Measurements from ENCODE around the gene USP46.
A peak's percentile ranks its signal among the peaks of the same experiment; 100 is the strongest.

Gene USP46

GRCh38 chr4:52633846-52634245 is 25.3 kb downstream of the USP46 start:
- H3K27me3 ChIP-seq (ENCODE audit: insufficient read depth, low read length): no peaks in the 10 kb centered on the region
- no peak overlapping the region for H4K91ac ChIP-seq (ENCODE audit: low read depth, low read length)
- no peak overlapping the region for H2AK5ac ChIP-seq (ENCODE audit: low read length)
- no peak overlapping the region for H3K9ac ChIP-seq (ENCODE audit: low read length)
- peaks cover 0 to 4% of the 10 kb centered on the region in 2 experiments for H3K36me3 ChIP-seq (ENCODE audit: control insufficient read depth in 1 of 2, insufficient read depth in 2 of 2, low read length in 2 of 2)
- no peak overlapping the region for H3K18ac ChIP-seq (ENCODE audit: low read length)
- H4K8ac ChIP-seq (ENCODE audit: low read depth, low read length): no peak overlapping the region
- no peaks in the 10 kb centered on the region for H3K9me3 ChIP-seq (ENCODE audit: insufficient read depth, low read depth, low read length)
- no peak overlapping the region for H4K12ac ChIP-seq (ENCODE audit: low read depth, low read length)
- no peak overlapping the region for H2BK5ac ChIP-seq (ENCODE audit: low read depth, low read length, poor library complexity)
- no peak overlapping the region for H3K23ac ChIP-seq (ENCODE audit: low read length)
- WGBS (ENCODE audit: extremely low coverage, insufficient coverage, insufficient read length): no CpG with 5 or more reads among the region's 6 CpGs
- H3K27ac ChIP-seq (ENCODE audit: low read depth, low read length): no peak overlapping the region
- no peak overlapping the region for H2BK12ac ChIP-seq (ENCODE audit: low read length)
- DNase-seq: no peak
- no peak overlapping the region for H3K4ac ChIP-seq (ENCODE audit: low read depth, low read length)
- H3K4me2 ChIP-seq (ENCODE audit: low read length): no peak overlapping the region
- peaks cover 3% of the 10 kb centered on the region for H3K79me2 ChIP-seq (ENCODE audit: control insufficient read depth, insufficient read depth, low read length, poor library complexity)
- H3K79me1 ChIP-seq (ENCODE audit: low read length): no peaks in the 10 kb centered on the region
- H3K4me1 ChIP-seq (ENCODE audit: control insufficient read depth in 1 of 2, insufficient read depth in 2 of 2, low read length in 2 of 2): peaks cover 0 to 2% of the 10 kb centered on the region in 2 experiments
- no peak overlapping the region for H3K4me3 ChIP-seq (ENCODE audit: low read depth, low read length)
- no peak overlapping the region for H2BK120ac ChIP-seq (ENCODE audit: insufficient read depth, low read length, poor library complexity)
- H3K14ac ChIP-seq (ENCODE audit: low read length): no peak overlapping the region
- H2AFZ ChIP-seq (ENCODE audit: insufficient read depth, low read length, poor library complexity): no peak overlapping the region

- no CpG with 5 or more reads among the region's 2 CpGs for WGBS (ENCODE audit: extremely low coverage, insufficient coverage, insufficient read length)
- no peaks in the 10 kb centered on the region for H3K9me3 ChIP-seq (ENCODE audit: insufficient read depth, low read depth, low read length)
- H4K8ac ChIP-seq (ENCODE audit: low read depth, low read length): no peak overlapping the region
- H4K12ac ChIP-seq (ENCODE audit: low read depth, low read length): no peak overlapping the region
- no peak overlapping the region for H3K18ac ChIP-seq (ENCODE audit: low read length)
- H2AK5ac ChIP-seq (ENCODE audit: low read length): no peak overlapping the region
- no peaks in the 10 kb centered on the region for H3K79me2 ChIP-seq (ENCODE audit: control insufficient read depth, insufficient read depth, low read length, poor library complexity)
- no peak for DNase-seq
- no peaks in the 10 kb centered on the region for H3K27me3 ChIP-seq (ENCODE audit: insufficient read depth, low read length)
- no peak overlapping the region for H3K4me2 ChIP-seq (ENCODE audit: low read length)
- no peak overlapping the region for H2AFZ ChIP-seq (ENCODE audit: insufficient read depth, low read length, poor library complexity)
- H3K36me3 ChIP-seq (ENCODE audit: control insufficient read depth in 1 of 2, insufficient read depth in 2 of 2, low read length in 2 of 2): peaks cover 4 to 6% of the 10 kb centered on the region in 2 experiments
- H3K23ac ChIP-seq (ENCODE audit: low read length): no peak overlapping the region
- no peak overlapping the region for H2BK5ac ChIP-seq (ENCODE audit: low read depth, low read length, poor library complexity)
- H3K4ac ChIP-seq (ENCODE audit: low read depth, low read length): no peak overlapping the region
- H3K79me1 ChIP-seq (ENCODE audit: low read length): no peaks in the 10 kb centered on the region
- no peak overlapping the region for H3K14ac ChIP-seq (ENCODE audit: low read length)
- H3K27ac ChIP-seq (ENCODE audit: low read depth, low read length): no peak overlapping the region
- H3K9ac ChIP-seq (ENCODE audit: low read length): no peak overlapping the region
- no peak overlapping the region for H2BK12ac ChIP-seq (ENCODE audit: low read length)
- H3K4me3 ChIP-seq (ENCODE audit: low read depth, low read length): no peak overlapping the region
- H3K4me1 ChIP-seq (ENCODE audit: control insufficient read depth in 1 of 2, insufficient read depth in 2 of 2, low read length in 2 of 2): peaks cover 0 to 2% of the 10 kb centered on the region in 2 experiments
- H2BK120ac ChIP-seq (ENCODE audit: insufficient read depth, low read length, poor library complexity): no peak overlapping the region
- no peak overlapping the region for H4K91ac ChIP-seq (ENCODE audit: low read depth, low read length)
Measured at GRCh38 chr4:52628974-52629373, 30.1 kb downstream of the USP46 start.

GRCh38 chr4:52628543-52628942 is 30.6 kb downstream of the USP46 start:
- H4K91ac ChIP-seq (ENCODE audit: low read depth, low read length): no peak overlapping the region
- no peaks in the 10 kb centered on the region for H3K4me1 ChIP-seq (ENCODE audit: control insufficient read depth in 1 of 2, insufficient read depth in 2 of 2, low read length in 2 of 2)
- no peak overlapping the region for H2BK5ac ChIP-seq (ENCODE audit: low read depth, low read length, poor library complexity)
- H2AK5ac ChIP-seq (ENCODE audit: low read length): no peak overlapping the region
- no peak for DNase-seq
- H3K9ac ChIP-seq (ENCODE audit: low read length): no peak overlapping the region
- no peaks in the 10 kb centered on the region for H3K27me3 ChIP-seq (ENCODE audit: insufficient read depth, low read length)
- H3K18ac ChIP-seq (ENCODE audit: low read length): no peak overlapping the region
- H3K4me3 ChIP-seq (ENCODE audit: low read depth, low read length): no peak overlapping the region
- H4K8ac ChIP-seq (ENCODE audit: low read depth, low read length): no peak overlapping the region
- no peak overlapping the region for H3K4ac ChIP-seq (ENCODE audit: low read depth, low read length)
- H3K27ac ChIP-seq (ENCODE audit: low read depth, low read length): no peak overlapping the region
- H2BK120ac ChIP-seq (ENCODE audit: insufficient read depth, low read length, poor library complexity): no peak overlapping the region
- no peaks in the 10 kb centered on the region for H3K79me1 ChIP-seq (ENCODE audit: low read length)
- no peak overlapping the region for H4K12ac ChIP-seq (ENCODE audit: low read depth, low read length)
- H2BK12ac ChIP-seq (ENCODE audit: low read length): no peak overlapping the region
- no peaks in the 10 kb centered on the region for H3K79me2 ChIP-seq (ENCODE audit: control insufficient read depth, insufficient read depth, low read length, poor library complexity)
- H3K4me2 ChIP-seq (ENCODE audit: low read length): no peak overlapping the region
- no peak overlapping the region for H2AFZ ChIP-seq (ENCODE audit: insufficient read depth, low read length, poor library complexity)
- peaks cover 4 to 6% of the 10 kb centered on the region in 2 experiments for H3K36me3 ChIP-seq (ENCODE audit: control insufficient read depth in 1 of 2, insufficient read depth in 2 of 2, low read length in 2 of 2)
- H3K14ac ChIP-seq (ENCODE audit: low read length): no peak overlapping the region
- no CpG with 5 or more reads among the region's 4 CpGs for WGBS (ENCODE audit: extremely low coverage, insufficient coverage, insufficient read length)
- no peak overlapping the region for H3K23ac ChIP-seq (ENCODE audit: low read length)
- H3K9me3 ChIP-seq (ENCODE audit: insufficient read depth, low read depth, low read length): no peaks in the 10 kb centered on the region

GRCh38 chr4:52627876-52628275 is 31.2 kb downstream of the USP46 start:
- H3K27me3 ChIP-seq (ENCODE audit: insufficient read depth, low read length): no peaks in the 10 kb centered on the region
- no peak overlapping the region for H3K9ac ChIP-seq (ENCODE audit: low read length)
- no peaks in the 10 kb centered on the region for H3K4me1 ChIP-seq (ENCODE audit: control insufficient read depth in 1 of 2, insufficient read depth in 2 of 2, low read length in 2 of 2)
- no peak overlapping the region for H4K8ac ChIP-seq (ENCODE audit: low read depth, low read length)
- H3K23ac ChIP-seq (ENCODE audit: low read length): peak overlapping the region; percentile 34
- peaks cover 4 to 6% of the 10 kb centered on the region in 2 experiments for H3K36me3 ChIP-seq (ENCODE audit: control insufficient read depth in 1 of 2, insufficient read depth in 2 of 2, low read length in 2 of 2)
- no peaks in the 10 kb centered on the region for H3K79me2 ChIP-seq (ENCODE audit: control insufficient read depth, insufficient read depth, low read length, poor library complexity)
- H4K91ac ChIP-seq (ENCODE audit: low read depth, low read length): no peak overlapping the region
- no peak overlapping the region for H3K27ac ChIP-seq (ENCODE audit: low read depth, low read length)
- no peak overlapping the region for H2AFZ ChIP-seq (ENCODE audit: insufficient read depth, low read length, poor library complexity)
- H3K18ac ChIP-seq (ENCODE audit: low read length): no peak overlapping the region
- H3K79me1 ChIP-seq (ENCODE audit: low read length): no peaks in the 10 kb centered on the region
- H2BK12ac ChIP-seq (ENCODE audit: low read length): no peak overlapping the region
- WGBS (ENCODE audit: extremely low coverage, insufficient coverage, insufficient read length): no CpG with 5 or more reads among the region's 7 CpGs
- H4K12ac ChIP-seq (ENCODE audit: low read depth, low read length): no peak overlapping the region
- H2BK5ac ChIP-seq (ENCODE audit: low read depth, low read length, poor library complexity): no peak overlapping the region
- H2AK5ac ChIP-seq (ENCODE audit: low read length): no peak overlapping the region
- H3K9me3 ChIP-seq (ENCODE audit: insufficient read depth, low read depth, low read length): no peaks in the 10 kb centered on the region
- H3K4me2 ChIP-seq (ENCODE audit: low read length): no peak overlapping the region
- H2BK120ac ChIP-seq (ENCODE audit: insufficient read depth, low read length, poor library complexity): no peak overlapping the region
- H3K4me3 ChIP-seq (ENCODE audit: low read depth, low read length): no peak overlapping the region
- no peak overlapping the region for H3K14ac ChIP-seq (ENCODE audit: low read length)
- no peak overlapping the region for H3K4ac ChIP-seq (ENCODE audit: low read depth, low read length)
- no peak for DNase-seq
